GM12878 (cell line): Measurements from ENCODE around the gene EVI2B. TPM values are rescaled to one million over a fixed set of nuclear protein-coding genes. Genes with fewer than 3 reads are reported as not detected.
A peak's percentile ranks its signal among the peaks of the same experiment; 100 is the strongest.

Source experiments
- ATAC-seq: fragments of 200-7000 bp; cut with Tn5 transposase; 3 replicates; pipeline ENCODE4 v1.9.1; 2020; ENCODE audit warnings: mild to moderate bottlenecking, moderate library complexity
- BruUV-seq: library from RNA; stranded (reverse); fragments of 400-500 nt; replicated peaks from 2 replicates; lab custom pipeline; 2021; lab: Mats Ljungman, UMichigan
- CTCF ChIA-PET: fragments of 300-600 bp; sonication (Branson Sonifier 250); formaldehyde crosslinking; extraction: SDS; loops from one replicate; lab custom pipeline; 2021; ENCODE audit warnings: inconsistent platforms; lab: Yijun Ruan, JAX
- POLR2A ChIA-PET: fragments of 350-600 bp; formaldehyde crosslinking; extraction: SDS; loops from one replicate; lab custom pipeline; 2021; ENCODE audit warnings: inconsistent platforms; lab: Charles Lee
- RAD21 ChIA-PET: fragments of 300-600 bp; sonication (Branson Sonifier 250); formaldehyde crosslinking; loops from one replicate; lab custom pipeline; 2023; ENCODE audit warnings: antibody characterized with exemption; ENCODE audit not compliant: unreplicated experiment; lab: Charles Lee
- SMC1A ChIA-PET: fragments of 300-600 bp; sonication (Branson Sonifier 250); formaldehyde crosslinking; loops from one replicate; lab custom pipeline; 2023; ENCODE audit not compliant: unreplicated experiment, uncharacterized antibody; lab: Charles Lee
- DNase-seq: peaks from one replicate; pipeline ENCODE4 v3.0.0-alpha.2; 2011; ENCODE audit warnings: low read depth, low spot score
- FAIRE-seq: peaks from 3 replicates; lab custom pipeline; 2011; peaks lifted over from hg19 to GRCh38; lab: Jason Lieb, UNC
- H2AFZ ChIP-seq: 2 replicates; pipeline ENCODE4 v1.6.0; 2011; ENCODE audit warnings: low read depth, low read length, control low read depth; ENCODE audit not compliant: control insufficient read depth
- H3K27ac ChIP-seq: 2 replicates; pipeline ENCODE4 v1.5.1; 2011; ENCODE audit warnings: control low read depth; ENCODE audit not compliant: control insufficient read depth, insufficient read depth
- H3K27me3 ChIP-seq, 2 experiments: replicated peaks in 1 of 2; 2 replicates each; pipeline versions ENCODE4 v1.6.0 to v1.6.1; 2011; ENCODE audit warnings: low read length in 1 of 2; ENCODE audit not compliant: control insufficient read depth in 2 of 2, insufficient read depth in 2 of 2
- H3K36me3 ChIP-seq, 2 experiments: 2 replicates each; pipeline ENCODE4 v1.5.1; 2011; ENCODE audit warnings: low read length in 1 of 2; ENCODE audit not compliant: control insufficient read depth in 2 of 2, insufficient read depth in 2 of 2
- H3K4me1 ChIP-seq: 2 replicates; pipeline ENCODE4 v1.6.1; 2011; ENCODE audit warnings: mild to moderate bottlenecking, low read length, moderate library complexity, mixed read lengths; ENCODE audit not compliant: control insufficient read depth, insufficient read depth
- H3K4me2 ChIP-seq: 2 replicates; pipeline ENCODE4 v1.6.0; 2011; ENCODE audit warnings: control low read depth; ENCODE audit not compliant: control insufficient read depth, insufficient read depth
- H3K4me3 ChIP-seq: fragments of 200-600 bp; sonication (generic); 2 replicates; pipeline ENCODE4 v1.5.1; 2016
- H3K79me2 ChIP-seq: 2 replicates; pipeline ENCODE4 v1.6.0; 2011; ENCODE audit warnings: low read length; ENCODE audit not compliant: control insufficient read depth, insufficient read depth
- H3K9ac ChIP-seq: 2 replicates; pipeline ENCODE4 v1.8.0; 2011; ENCODE audit warnings: low read length, control low read depth, mixed read lengths; ENCODE audit not compliant: control insufficient read depth, insufficient read depth
- H3K9me3 ChIP-seq: replicated peaks from 3 replicates; pipeline ENCODE4 v1.5.1; 2011; ENCODE audit warnings: mild to moderate bottlenecking, low read length; ENCODE audit not compliant: control insufficient read depth, insufficient read depth
- H4K20me1 ChIP-seq: 2 replicates; pipeline ENCODE4 v1.6.0; 2011; ENCODE audit not compliant: control insufficient read depth, insufficient read depth
- BRCA1 ChIP-seq: IDR thresholded peaks from 2 replicates; pipeline ENCODE4 v1.6.1; 2011; ENCODE audit warnings: low read depth, low read length, improper control_type of control experiment
- ETV6 ChIP-seq, 2 experiments: fragments of 450-650 bp in 1 of 2; IDR thresholded peaks in 1 of 2; conservative IDR thresholded peaks in 1 of 2; 2 replicates each; pipeline ENCODE4 v1.6.1; 2014; ENCODE audit warnings: antibody characterized with exemption in 1 of 2, borderline replicate concordance in 1 of 2, low read depth in 1 of 2, mild to moderate bottlenecking in 1 of 2, moderate library complexity in 1 of 2
- FOXM1 ChIP-seq: IDR thresholded peaks from 2 replicates; pipeline ENCODE4 v1.6.1; 2012; ENCODE audit warnings: low read depth, mild to moderate bottlenecking, inconsistent platforms, low read length, moderate library complexity
- GATAD2B ChIP-seq: fragments of 450-650 bp; conservative IDR thresholded peaks from 2 replicates; pipeline ENCODE4 v1.6.1; 2017; ENCODE audit warnings: low read depth, mild to moderate bottlenecking, moderate library complexity
- IKZF2 ChIP-seq, 2 experiments: fragments of 450-650 bp; IDR thresholded peaks; 2 replicates each; pipeline ENCODE4 v1.6.1; 2017; ENCODE audit warnings: mild to moderate bottlenecking in 2 of 2, moderate library complexity in 2 of 2
- MAX ChIP-seq: IDR thresholded peaks from 2 replicates; pipeline ENCODE4 v1.6.1; 2012; ENCODE audit warnings: low read depth, low read length, improper control_type of control experiment
- MTA2 ChIP-seq: fragments of 450-650 bp; IDR thresholded peaks from 2 replicates; pipeline ENCODE4 v1.6.1; 2016; ENCODE audit warnings: low read depth, mild to moderate bottlenecking, moderate library complexity
- MTA3 ChIP-seq: IDR thresholded peaks from 2 replicates; pipeline ENCODE4 v1.6.1; 2012; ENCODE audit warnings: low read length, inconsistent platforms, borderline replicate concordance
- RELB ChIP-seq: fragments of 450-650 bp; IDR thresholded peaks from 2 replicates; pipeline ENCODE4 v1.6.1; 2017; ENCODE audit warnings: low read depth, mild to moderate bottlenecking, moderate library complexity
- SKIL ChIP-seq: fragments of 450-650 bp; IDR thresholded peaks from 2 replicates; pipeline ENCODE4 v1.6.1; 2017; ENCODE audit warnings: mild to moderate bottlenecking, low read depth, inconsistent platforms; ENCODE audit not compliant: poor library complexity, severe bottlenecking
- WRNIP1 ChIP-seq: IDR thresholded peaks from 2 replicates; pipeline ENCODE4 v1.6.1; 2011; ENCODE audit warnings: low read depth, low read length, improper control_type of control experiment, borderline replicate concordance
- ZNF217 ChIP-seq: fragments of 450-650 bp; IDR thresholded peaks from 2 replicates; pipeline ENCODE4 v1.6.1; 2017; ENCODE audit warnings: antibody characterized with exemption, mild to moderate bottlenecking
- ZNF384 ChIP-seq: IDR thresholded peaks from 2 replicates; pipeline ENCODE4 v1.6.1; 2012; ENCODE audit warnings: low read depth, mild to moderate bottlenecking, low read length, improper control_type of control experiment, borderline replicate concordance
- WGBS: methylation state at CpG from one replicate; pipeline ENCODE4 v1.1.6; 2016; ENCODE audit warnings: low lambda C conversion rate; ENCODE audit not compliant: insufficient replicate concordance, insufficient coverage; ENCODE audit errors: missing lambda C conversion rate; 5-methylcytosine and 5-hydroxymethylcytosine counted together
- in situ Hi-C: fragments of 300-500 bp; cut with MboI; formaldehyde crosslinking; loops from 9 replicates; pipeline ENCODE4 v1.14.3; 2018; ENCODE audit warnings: mixed read lengths
- intact Hi-C: fragments of 100-400 bp; cut with micrococcal nuclease; formaldehyde crosslinking; loops from one replicate; pipeline ENCODE4 v1.14.2; 2022; ENCODE audit not compliant: unreplicated experiment
- polyA plus RNA-seq, 11 experiments: library from polyadenylated mRNA; depleted of rRNA in 4 of 11; unstranded in 6 of 11; stranded (reverse) in 5 of 11; fragments of >200 nt; fragmentation: Nextera tagmentation in 4 of 11; fragmentation: Illumina TruSeq in 1 of 11; extraction: Ambion mirVana in 4 of 11; extraction: Trizol in 1 of 11; gene quantifications; 1 replicate in 1 of 11; 2 replicates in 10 of 11; pipeline versions ENCODE4 v1.2.1 to v1.2.3, GENCODE V29; 2011 to 2016; ENCODE audit warnings: inconsistent platforms in 2 of 11, missing spikeins in 2 of 11, low read depth in 1 of 11
- total RNA-seq, 4 experiments: library from RNA; depleted of rRNA in 3 of 4; stranded (reverse); fragments of >200 nt in 3 of 4; fragmentation: Illumina TruSeq in 1 of 4; extraction: Trizol in 1 of 4; gene quantifications; 2 replicates each; pipeline versions ENCODE4 v1.2.1 to v1.2.3, GENCODE V29; 2013 to 2021
- TF ChIP-seq, protein P1 (sequence below): IDR thresholded peaks from 2 replicates; pipeline ENCODE4 v1.6.1; 2011; ENCODE audit warnings: low read depth, mild to moderate bottlenecking, low read length, moderate library complexity, borderline replicate concordance; ENCODE audit errors: extremely low read depth
- TF ChIP-seq, protein P2 (sequence below): fragments of 450-650 bp; IDR thresholded peaks from 2 replicates; pipeline ENCODE4 v1.6.1; 2016; ENCODE audit warnings: mild to moderate bottlenecking

EVI2B gene
- total and polyA plus RNA-seq, 10 of the 15 experiments (the other 5 are each of a cell fraction or from before 2014, with no cell fraction given) = 26.2 to 195 (median 52.0) TPM

DNA sequence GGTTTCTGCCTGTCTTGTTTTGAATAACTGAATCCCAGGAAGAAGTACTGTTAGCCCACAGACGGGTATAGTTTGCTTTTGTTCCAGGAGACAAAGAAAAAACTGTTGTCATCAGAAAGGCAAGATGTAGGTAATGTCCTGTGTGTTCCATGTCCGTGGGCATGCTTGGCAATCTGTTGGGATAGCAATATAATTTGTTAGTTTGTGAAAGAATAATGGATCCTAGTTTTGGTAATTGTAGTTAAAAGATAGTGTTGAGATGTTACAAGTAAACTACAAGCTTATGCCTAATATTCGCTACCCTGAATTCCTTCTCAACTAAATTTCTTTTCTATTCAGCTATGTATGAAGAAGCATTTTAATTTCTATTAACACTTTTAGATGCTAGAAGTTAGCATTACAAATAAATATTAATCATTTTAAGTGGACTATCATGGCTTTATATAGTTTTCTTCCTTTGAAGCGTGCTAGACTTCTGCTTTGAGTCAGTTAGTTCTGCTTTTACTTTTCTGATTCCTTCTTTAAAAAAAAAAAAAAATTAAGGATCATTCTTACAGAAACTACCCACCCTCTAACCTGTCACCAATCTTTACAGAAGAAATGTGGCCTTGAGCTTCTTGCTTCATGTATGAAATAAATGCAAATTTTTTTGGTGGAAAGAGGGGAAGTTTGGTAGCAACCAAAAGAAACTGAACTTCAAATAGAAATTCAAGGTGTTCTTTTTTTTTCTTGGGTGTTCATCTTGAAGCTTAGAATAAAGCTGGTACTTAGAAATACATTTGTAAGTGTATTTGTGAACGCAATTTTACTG, 5.2 kb upstream of the EVI2B start:
- Histone ChIP-seq H3K36me3 (no peaks in the 10 kb centered on the region), H3K4me1 (peaks cover 15% of the 10 kb centered on the region), H3K9me3 (no peaks in the 10 kb centered on the region; the same call in 2 of the 3 replicates), H3K9ac (peak overlapping the region; percentile 68), H3K4me2 (peak overlapping the region; percentile 88), H3K27me3 (no peaks in the 10 kb centered on the region), H3K27ac (peak overlapping the region; percentile 95), H4K20me1 (no peaks in the 10 kb centered on the region), H3K4me3 (peak overlapping the region; percentile 61), H2AFZ (no peak overlapping the region), H3K79me2 (peaks cover 69% of the 10 kb centered on the region)
- ChIA-PET RAD21 (interaction anchor here (0.8 to 3.3 kb wide), 10 partner anchors 8 to 216 kb away, joined by 3 to 39 read pairs (median 5); no protein-coding TSS in a partner anchor), CTCF (interaction anchor here (0.6 to 10.7 kb wide), 7 partner anchors 10 to 515 kb away, joined by 3 to 80 read pairs (median 4); no protein-coding TSS in a partner anchor), SMC1A (interaction anchor here (0.6 to 9.5 kb wide), 18 partner anchors 10 to 349 kb away, joined by 3 to 101 read pairs (median 5); no protein-coding TSS in a partner anchor), POLR2A (interaction anchor here (0.6 to 2.6 kb wide), 5 partner anchors 9 to 583 kb away, joined by 4 to 30 read pairs (median 4); partner anchors contain the start of gene UTP6)
- DNase-seq = peak; percentile 72
- BruUV-seq = TSS peak; percentile 84
- in situ Hi-C loops (no loop called here), intact Hi-C loops (loop anchor here (10.0 kb wide), 1 partner anchor 586 kb away; the partner anchor contains the start of gene UTP6)
- no peak for FAIRE-seq
- WGBS = under 1% methylated on average over 5 of the region's 5 CpGs
- peak; percentile 44 for ATAC-seq
- TF ChIP-seq, protein P1, sequence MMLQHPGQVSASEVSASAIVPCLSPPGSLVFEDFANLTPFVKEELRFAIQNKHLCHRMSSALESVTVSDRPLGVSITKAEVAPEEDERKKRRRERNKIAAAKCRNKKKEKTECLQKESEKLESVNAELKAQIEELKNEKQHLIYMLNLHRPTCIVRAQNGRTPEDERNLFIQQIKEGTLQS = no peak
- TF ChIP-seq MTA2 (peak; percentile 36; the same call in 1 of the 2 replicates), ZNF217 (peak; percentile 35; the same call in 1 of the 2 replicates), ZNF384 (peak; percentile 88), ETV6 (conservative IDR thresholded peaks at IDR 0.05 in 1 of 2, IDR thresholded peaks at IDR 0.05 in 1 of 2; ENCODE audit: borderline replicate concordance in 1 of 2, low read depth in 1 of 2) (no peak), BRCA1 (no peak), MTA3 (0 out of 2 replicates have a peak, but pooled peaks have one; percentile 21), IKZF2 (IDR thresholded peaks at IDR 0.05) (peak; percentile 77 to 81), SKIL (peak; percentile 93), WRNIP1 (no peak), FOXM1 (peak; percentile 38; the same call in 1 of the 2 replicates), MAX (no peak; the same call in 1 of the 2 replicates), RELB (peak; percentile 52; the same call in 1 of the 2 replicates), GATAD2B (0 out of 2 replicates have a peak, but pooled peaks have one; percentile 12)
- TF ChIP-seq, protein P2, sequence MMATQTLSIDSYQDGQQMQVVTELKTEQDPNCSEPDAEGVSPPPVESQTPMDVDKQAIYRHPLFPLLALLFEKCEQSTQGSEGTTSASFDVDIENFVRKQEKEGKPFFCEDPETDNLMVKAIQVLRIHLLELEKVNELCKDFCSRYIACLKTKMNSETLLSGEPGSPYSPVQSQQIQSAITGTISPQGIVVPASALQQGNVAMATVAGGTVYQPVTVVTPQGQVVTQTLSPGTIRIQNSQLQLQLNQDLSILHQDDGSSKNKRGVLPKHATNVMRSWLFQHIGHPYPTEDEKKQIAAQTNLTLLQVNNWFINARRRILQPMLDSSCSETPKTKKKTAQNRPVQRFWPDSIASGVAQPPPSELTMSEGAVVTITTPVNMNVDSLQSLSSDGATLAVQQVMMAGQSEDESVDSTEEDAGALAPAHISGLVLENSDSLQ = peak; percentile 39; the same call in 1 of the 2 replicates
